Mucosa of gallbladder (tissue), 1 donor: Measurements from ENCODE around the gene ACOX3. TPM values are rescaled to one million over a fixed set of nuclear protein-coding genes. Genes with fewer than 3 reads are reported as not detected.
"Not testable (repeated sequence)": the region's sequence is repeated elsewhere in the genome, so short reads cannot be mapped to it uniquely, and the experiment has no call there.

Experiments
- DNase-seq: peaks from one replicate; pipeline ENCODE4 v3.0.0-alpha.2; 2020; ENCODE audit warnings: low spot score
- total RNA-seq: library from RNA; stranded (reverse); gene quantifications from one replicate; pipeline ENCODE4 v1.2.1, GENCODE V29; 2021
- donor health status: DM: no; HTN: no; CAD: no.

Gene ACOX3
- total RNA-seq, 1 donor from 2014 or later, result 29.0 TPM

- no peak for DNase-seq
Observed at GRCh38 chr4:8434251-8435073, 6.1 kb downstream of the ACOX3 start.

GRCh38 chr4:8433136-8433535, 7.4 kb downstream of the ACOX3 start:
- DNase-seq, result no peak

- no peak for DNase-seq
Observed at GRCh38 chr4:8431553-8431952, 9.0 kb downstream of the ACOX3 start.

- DNase-seq, result peak; percentile 91
Observed at GRCh38 chr4:8428288-8429097, 12.0 kb downstream of the ACOX3 start.

GRCh38 chr4:8427761-8428287, 12.7 kb downstream of the ACOX3 start:
- peak; percentile 25 for DNase-seq

GRCh38 chr4:8427262-8427661, 13.3 kb downstream of the ACOX3 start:
- no peak for DNase-seq

- no peak for DNase-seq
Observed at GRCh38 chr4:8422786-8423185, 17.7 kb downstream of the ACOX3 start.

GRCh38 chr4:8422327-8422726, 18.2 kb downstream of the ACOX3 start:
- no peak for DNase-seq

GRCh38 chr4:8420151-8420550, 20.4 kb downstream of the ACOX3 start:
- DNase-seq, result not testable (repeated sequence)

- no peak for DNase-seq
Observed at GRCh38 chr4:8419222-8420041, 21.1 kb downstream of the ACOX3 start.

GRCh38 chr4:8417071-8417614, 23.4 kb downstream of the ACOX3 start:
- no peak for DNase-seq

- DNase-seq, result no peak
Observed at GRCh38 chr4:8414377-8414776, 26.1 kb downstream of the ACOX3 start.

- DNase-seq, result no peak
Observed at GRCh38 chr4:8412288-8412687, 28.2 kb downstream of the ACOX3 start.

GRCh38 chr4:8411351-8412180, 29.0 kb downstream of the ACOX3 start:
- no peak for DNase-seq

- DNase-seq, result no peak
Observed at GRCh38 chr4:8410641-8411271, 29.8 kb downstream of the ACOX3 start.

- DNase-seq, result no peak
Observed at GRCh38 chr4:8410066-8410625, 30.4 kb downstream of the ACOX3 start.

GRCh38 chr4:8409264-8410065, 31.1 kb downstream of the ACOX3 start:
- no peak for DNase-seq

- DNase-seq, result no peak
Observed at GRCh38 chr4:8407756-8408155, 32.8 kb downstream of the ACOX3 start.

- DNase-seq, result no peak
Observed at GRCh38 chr4:8407316-8407715, 33.2 kb downstream of the ACOX3 start.
